Ishikawa (cell line): ENCODE measurements around the gene RESF1.
A peak's percentile ranks its signal among the peaks of the same experiment; 100 is the strongest.

Source experiments
- CREB1 ChIP-seq: IDR thresholded peaks from 2 replicates; pipeline ENCODE4 v1.6.1; 2012; ENCODE audit warnings: low read depth
- EGR1 ChIP-seq: IDR thresholded peaks from 2 replicates; pipeline ENCODE4 v1.6.1; 2012
- EP300 ChIP-seq: IDR thresholded peaks from 2 replicates; pipeline ENCODE4 v1.6.1; 2012; ENCODE audit warnings: borderline replicate concordance
- FOXM1 ChIP-seq: IDR thresholded peaks from 2 replicates; pipeline ENCODE4 v1.6.1; 2012; ENCODE audit warnings: low read depth, borderline replicate concordance
- MAX ChIP-seq: IDR thresholded peaks from 2 replicates; pipeline ENCODE4 v1.6.1; 2012
- NFIC ChIP-seq: IDR thresholded peaks from 2 replicates; pipeline ENCODE4 v1.6.1; 2012
- RAD21 ChIP-seq: IDR thresholded peaks from 2 replicates; pipeline ENCODE4 v1.6.1; 2012; ENCODE audit warnings: low read depth
- REST ChIP-seq: IDR thresholded peaks from 2 replicates; pipeline ENCODE4 v1.6.1; 2012; ENCODE audit warnings: low read depth, mild to moderate bottlenecking
- TAF1 ChIP-seq: IDR thresholded peaks from 2 replicates; pipeline ENCODE4 v1.6.1; 2012; ENCODE audit warnings: low read depth, mild to moderate bottlenecking
- TCF12 ChIP-seq: IDR thresholded peaks from 2 replicates; pipeline ENCODE4 v1.6.1; 2012; ENCODE audit warnings: low read depth
- TEAD4 ChIP-seq: IDR thresholded peaks from 2 replicates; pipeline ENCODE4 v1.6.1; 2012
- USF1 ChIP-seq: IDR thresholded peaks from 2 replicates; pipeline ENCODE4 v1.6.1; 2012
- YY1 ChIP-seq: IDR thresholded peaks from 2 replicates; pipeline ENCODE4 v1.6.1; 2012; ENCODE audit warnings: low read depth

- TF ChIP-seq EGR1 (no peak), TAF1 (no peak), REST (no peak), TEAD4 (no peak), EP300 (no peak), NFIC (no peak), MAX (no peak), CREB1 (no peak), YY1 (no peak), FOXM1 (no peak), USF1 (no peak), TCF12 (no peak), RAD21 (peak; percentile 36; the same call in 1 of the 2 replicates)
Measured at GRCh38 chr12:31931796-31932715, 27.2 kb upstream of the RESF1 start.
